NCI-H1092 treated with DMSO at 0.1 percent for 48 hours (cell line): ENCODE data around the gene HSD11B1L.
"Not testable (repeated sequence)": the region's sequence is repeated elsewhere in the genome, so short reads cannot be mapped to it uniquely, and the experiment has no call there.

Experiments
- DNase-seq: peaks from one replicate; lab custom pipeline; 2025; lab: John Stamatoyannopoulos, UW

The HSD11B1L gene

DNA sequence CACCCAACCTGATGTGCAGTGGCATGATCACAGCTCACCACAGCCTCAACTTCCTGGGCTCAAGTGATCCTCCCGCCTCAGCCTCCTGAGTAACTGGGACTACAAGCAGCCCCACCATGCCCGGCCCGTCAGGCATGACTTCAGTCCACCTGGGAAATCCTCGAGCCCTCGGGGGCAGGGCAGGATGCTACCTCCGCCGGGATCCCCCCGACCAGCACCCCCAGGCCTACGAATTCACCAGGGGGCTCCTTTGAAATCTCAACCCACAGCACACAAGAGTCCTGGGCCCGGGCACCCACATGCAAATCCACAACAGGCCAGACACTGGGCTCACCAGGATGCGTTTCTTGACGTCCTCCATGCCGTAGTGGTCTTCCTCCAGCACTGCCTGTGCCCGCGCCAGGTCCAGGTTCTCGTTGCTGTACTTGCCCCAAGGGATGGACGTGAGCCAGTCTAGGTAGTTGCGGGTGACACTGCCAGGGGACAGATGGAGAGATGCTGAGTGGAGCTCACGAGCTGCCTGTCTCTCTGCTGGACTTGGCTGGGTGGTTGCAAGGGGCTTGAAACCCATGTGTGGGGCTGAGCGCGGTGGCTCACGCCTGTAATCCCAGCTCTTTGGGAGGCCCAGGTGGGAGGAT lies 19.7 kb downstream of the HSD11B1L start:
- DNase-seq: no peak

DNA sequence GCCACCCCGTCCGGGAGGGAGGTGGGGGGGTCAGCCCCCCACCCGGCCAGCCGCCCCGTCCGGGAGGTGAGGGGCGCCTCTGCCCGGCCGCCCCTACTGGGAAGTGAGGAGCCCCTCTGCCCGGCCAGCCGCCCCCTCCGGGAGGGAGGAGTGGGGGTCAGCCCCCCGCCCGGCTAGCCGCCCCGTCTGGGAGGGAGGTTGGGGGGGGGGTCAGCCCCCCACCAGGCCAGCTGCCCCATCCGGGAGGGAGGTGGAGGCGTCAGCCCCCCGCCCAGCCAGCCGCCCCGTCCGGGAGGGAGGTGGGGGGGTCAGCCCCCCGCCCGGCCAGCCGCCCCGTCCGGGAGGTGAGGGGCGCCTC lies 21.2 kb downstream of the HSD11B1L start:
- DNase-seq: not testable (repeated sequence)

DNA sequence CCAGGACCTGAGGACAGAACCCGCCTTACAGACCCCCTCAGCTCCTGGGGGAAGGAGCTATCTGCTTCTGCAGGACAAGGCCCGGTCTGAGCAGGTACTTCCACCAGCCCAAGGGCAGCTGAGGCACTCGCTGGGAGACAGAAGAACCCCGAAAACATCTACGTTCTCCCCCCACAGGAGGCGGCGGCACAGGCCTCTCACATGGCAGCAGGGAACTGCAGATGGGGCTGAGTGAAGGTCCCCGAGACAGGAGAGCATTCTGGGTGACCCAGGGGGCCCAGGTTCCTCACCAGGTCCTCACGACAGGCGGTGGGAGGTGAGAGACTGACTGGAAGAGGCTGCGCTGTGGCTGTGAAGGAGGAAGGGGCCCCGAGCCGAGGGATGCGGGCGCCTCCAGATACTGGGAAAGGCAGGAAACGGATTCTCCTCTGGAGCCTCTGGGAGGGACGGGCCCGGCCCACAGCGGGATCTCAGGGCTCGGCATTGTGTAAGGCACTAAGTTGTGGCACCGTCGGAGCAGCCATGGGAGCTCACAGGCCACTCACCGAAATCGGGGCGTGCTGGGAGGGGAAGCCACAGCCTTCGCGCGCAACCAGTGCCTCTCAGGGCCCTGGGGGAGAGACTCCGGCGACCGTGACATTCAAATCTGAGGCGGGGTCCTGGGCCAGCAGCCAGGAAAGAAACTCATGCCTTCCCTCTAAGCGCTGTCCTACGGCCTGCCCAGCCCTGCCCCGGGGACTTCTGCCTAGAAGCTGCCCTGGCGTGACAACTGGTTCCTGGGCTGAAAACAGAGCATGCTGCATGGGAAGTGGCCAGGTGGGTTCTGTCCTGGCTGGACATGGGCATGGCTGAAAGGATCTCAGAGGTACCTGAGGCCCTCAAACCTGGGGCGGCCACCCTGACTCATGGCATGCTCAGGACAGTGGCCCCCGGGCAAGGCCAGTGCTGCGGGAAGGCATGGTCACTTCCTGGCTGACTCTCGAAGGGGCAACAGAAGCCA lies 23.3 kb downstream of the HSD11B1L start:
- DNase-seq: no peak

DNA sequence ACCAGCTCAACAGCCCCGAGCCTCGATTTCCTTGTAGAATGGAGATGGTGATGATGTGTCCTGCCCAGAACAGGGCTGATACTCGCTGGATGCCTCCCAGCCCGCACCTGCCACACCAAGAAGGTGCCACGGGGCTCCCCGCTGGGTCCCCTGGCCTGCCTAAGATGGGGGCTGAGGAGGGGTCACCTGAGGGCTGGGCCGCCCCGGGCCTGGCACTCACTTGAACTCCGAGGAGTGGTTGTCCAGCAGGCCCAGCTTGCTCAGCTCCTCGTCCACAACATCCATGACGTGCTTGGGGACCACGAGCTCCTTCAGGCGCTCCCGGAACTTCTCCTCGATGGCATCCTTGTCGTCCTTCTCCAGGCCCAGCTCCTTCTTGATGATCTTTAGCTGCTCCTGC lies 24.7 kb downstream of the HSD11B1L start:
- DNase-seq: no peak

DNA sequence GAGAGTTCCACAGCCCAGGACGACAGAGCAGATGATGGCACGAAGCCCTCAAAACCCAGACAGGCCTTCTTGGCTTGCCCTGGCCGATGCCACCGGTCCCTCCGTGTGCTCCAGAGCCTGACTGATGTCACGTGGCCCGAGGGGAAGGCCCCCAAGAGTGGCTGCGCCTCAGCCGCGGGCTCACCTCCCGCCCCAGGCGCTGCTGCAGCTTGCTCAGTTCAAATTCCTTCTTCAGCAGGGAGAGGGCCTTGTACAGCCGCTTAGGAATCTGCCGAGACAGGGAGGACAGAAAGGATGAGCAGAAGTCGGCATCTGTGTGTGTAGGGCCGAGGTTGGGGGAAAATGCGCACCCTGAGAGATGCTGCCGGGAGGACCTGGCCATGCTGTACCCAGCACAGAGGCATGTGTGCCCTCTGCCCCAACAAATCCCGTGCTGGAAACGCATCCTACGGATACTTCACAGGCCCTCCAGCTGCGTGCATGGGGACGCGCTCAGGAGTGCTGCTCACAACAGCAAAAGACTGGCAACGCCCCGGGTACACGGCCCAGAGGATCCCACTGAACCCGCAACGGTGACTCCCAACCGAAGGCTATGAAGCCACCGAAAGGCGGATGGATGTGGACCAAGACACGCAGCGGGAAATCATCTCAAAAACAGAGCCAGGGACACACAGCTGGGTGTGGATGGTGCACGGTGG lies 26.2 kb downstream of the HSD11B1L start:
- no peak for DNase-seq

DNA sequence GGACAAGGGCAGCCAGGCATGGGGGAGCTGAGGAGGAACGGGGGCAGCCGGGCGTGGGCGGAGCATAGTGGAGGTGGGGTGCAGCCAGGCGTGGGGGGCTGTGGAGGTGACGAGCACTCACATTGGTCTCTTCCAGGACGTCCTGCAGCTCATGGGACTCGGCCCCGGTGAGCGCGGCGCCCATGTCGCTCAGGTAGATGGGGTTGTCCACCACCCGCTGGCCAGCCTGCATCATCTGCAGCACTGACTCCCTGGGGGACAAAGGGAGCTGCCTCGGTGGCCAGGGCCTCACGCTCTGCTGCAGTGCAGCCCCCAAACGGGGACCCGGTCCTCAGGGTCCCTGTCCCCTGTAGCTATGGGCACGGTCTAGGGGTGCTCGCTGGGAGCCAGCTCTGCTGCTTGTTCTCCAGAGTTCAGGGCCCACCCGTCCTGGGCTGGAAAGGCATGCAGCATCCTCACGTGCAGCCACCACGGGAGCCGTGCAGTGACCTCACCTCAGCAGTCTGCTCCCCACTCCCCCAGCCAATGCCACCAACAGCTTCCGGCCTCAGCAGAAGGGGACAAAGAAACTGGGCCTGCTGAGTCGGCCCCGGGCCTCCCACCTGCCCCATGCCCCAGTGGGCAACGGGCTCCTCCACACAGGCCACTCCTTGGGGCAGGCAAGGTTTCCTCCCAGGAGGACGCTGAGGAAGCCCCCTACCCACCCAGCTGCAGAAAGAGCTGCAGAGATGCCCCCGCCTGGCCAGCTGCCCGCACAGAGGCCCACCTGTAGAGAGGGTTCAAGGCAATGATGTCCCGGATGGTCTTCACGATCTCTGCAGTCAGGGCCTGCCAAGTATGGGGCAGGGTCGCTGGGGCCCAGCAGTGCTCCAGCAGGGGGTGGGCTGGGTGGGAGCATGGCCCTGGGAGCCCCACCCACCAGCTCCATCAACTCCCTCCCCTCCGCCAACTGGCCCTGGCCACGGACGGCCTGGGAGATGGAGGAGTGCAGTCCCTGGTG lies 27.0 kb downstream of the HSD11B1L start:
- DNase-seq: no peak

DNA sequence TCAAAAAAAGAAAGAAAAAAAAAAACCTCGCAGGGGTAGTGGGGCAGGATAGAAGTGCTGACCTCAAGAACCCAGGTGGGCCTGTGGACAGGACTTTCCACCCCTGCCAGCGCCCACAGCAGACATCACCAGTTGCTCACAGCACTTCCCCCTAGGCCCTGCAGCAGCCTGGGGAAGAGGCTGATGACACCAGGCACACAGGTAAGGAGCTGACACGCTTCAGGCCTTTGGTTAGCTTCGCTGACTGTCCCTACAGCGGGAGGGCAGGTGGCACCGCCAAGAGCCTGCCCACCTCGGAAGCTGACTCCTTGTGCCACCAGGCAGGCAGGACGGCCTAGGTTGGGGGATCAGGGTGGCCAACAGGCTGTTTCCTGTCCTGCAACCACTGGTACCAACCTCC lies 30.2 kb downstream of the HSD11B1L start:
- DNase-seq: no peak

DNA sequence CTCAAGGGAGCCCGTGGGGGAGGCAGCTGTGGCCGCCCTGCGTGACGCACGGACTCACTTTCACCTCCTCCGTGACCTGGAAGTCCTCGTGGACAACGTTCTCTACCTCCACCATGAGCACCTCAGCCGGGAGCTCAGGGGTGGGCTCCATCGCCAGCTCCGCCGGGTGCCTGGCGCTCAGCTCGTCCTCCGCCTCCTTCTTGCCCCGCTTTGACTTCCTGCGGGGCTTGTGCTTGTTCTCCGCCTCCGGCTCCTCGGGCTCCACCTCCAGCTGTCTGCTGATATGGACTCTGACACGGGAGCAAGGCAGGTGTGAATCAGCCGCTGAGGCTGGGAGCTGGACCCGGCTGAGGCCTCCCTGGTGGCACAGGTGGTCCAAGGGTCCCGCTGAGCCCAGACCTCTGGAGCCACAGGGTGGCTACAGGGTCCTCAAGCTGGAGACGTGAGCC lies 30.9 kb downstream of the HSD11B1L start:
- no peak for DNase-seq

DNA sequence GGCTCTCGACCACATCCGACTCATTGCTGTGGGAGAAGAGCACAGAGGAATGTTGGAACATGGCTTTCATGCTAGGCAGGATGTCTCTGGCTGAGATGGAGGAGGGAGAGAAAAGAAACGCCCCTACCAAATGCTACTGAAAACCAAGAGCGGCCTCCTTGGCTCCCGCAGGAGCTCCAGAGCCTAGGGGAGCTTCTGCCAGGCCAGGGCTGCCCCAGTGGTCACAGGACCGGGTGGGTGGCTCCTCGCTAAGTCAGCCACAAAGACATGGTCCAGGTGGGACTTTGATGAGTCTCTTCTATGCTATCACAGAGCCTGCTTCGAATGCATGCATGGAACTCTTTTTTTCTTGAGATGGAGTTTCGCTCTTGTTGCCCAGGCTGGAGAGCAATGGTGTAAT lies 32.4 kb downstream of the HSD11B1L start:
- DNase-seq: no peak

DNA sequence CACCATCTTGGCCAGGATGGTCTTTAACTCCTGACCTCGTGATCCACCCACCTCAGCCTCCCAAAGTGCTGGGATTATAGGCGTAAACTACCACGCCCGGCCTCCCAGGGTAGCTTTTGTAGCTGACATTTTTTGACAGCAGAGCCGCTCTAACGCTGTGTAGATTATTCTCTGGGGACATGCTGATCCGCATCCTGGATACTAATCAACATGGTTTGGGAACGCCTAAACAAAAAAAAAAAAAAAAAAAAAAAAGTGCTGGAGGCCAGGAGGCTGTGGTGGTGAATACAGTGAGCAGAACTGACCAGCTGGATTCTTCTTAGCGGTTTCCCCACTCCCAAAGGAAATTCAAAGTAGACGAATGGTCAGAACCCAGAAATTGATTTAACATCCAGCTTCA lies 34.0 kb downstream of the HSD11B1L start:
- DNase-seq: no peak

DNA sequence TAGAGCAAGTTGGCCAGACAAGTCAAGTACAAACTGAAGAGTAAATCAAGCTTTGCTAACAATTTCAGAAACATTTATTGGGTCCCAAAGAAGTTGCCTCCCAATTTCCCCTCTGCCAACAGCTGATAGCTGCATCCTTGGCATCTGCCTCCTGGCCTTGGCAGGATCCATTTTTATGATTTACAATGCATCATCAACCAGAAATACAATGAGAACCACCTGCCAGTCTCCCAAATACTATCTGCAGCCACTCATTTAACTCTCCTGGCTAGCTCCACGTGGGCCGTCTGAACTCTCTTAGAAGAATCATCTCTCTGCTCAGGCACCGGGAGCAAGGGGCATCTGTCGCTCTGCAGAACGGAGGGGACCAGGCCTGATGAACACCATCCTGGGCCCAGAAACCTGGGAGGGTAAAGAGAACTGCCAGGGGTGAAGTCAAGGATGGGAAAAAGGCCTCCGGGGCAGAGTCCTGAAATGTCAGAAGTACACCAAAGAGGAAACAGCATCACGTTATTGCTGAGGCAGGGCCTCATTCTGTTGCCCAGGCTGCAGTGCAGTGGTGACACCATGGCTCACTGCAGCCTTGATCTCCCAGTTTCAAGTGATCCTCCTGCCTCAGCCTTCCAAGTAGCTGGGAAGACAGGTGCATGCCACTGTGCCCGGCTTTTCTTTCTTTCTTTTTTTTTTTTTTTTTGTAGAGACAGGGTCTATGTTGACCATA lies 36.5 kb downstream of the HSD11B1L start:
- DNase-seq: no peak

DNA sequence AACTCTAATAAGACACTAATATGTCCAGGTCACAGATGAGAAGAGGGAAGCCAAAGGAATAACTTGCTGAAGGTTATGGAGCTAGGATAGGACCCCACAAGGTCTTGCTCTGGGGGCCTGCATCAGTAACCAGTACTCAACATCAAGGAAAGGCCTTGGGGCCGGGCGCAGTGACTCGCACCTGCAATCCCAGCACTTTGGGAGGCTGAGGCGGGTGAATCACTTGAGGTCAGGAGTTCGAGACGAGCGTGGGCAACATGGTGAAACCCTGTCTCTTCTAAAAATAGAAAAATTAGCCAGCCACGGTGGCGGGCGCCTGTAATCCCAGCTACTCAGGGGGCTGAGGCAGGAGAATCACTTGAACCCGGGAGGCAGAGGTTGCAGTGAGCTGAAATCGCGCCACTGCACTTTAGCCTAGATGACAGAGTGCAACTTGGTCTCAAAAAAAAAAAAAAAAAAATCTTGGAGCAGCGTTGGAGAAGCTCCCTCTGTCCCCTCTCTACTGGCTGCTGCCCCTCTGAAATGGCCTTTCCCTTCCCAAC lies 37.3 kb downstream of the HSD11B1L start:
- DNase-seq: no peak

DNA sequence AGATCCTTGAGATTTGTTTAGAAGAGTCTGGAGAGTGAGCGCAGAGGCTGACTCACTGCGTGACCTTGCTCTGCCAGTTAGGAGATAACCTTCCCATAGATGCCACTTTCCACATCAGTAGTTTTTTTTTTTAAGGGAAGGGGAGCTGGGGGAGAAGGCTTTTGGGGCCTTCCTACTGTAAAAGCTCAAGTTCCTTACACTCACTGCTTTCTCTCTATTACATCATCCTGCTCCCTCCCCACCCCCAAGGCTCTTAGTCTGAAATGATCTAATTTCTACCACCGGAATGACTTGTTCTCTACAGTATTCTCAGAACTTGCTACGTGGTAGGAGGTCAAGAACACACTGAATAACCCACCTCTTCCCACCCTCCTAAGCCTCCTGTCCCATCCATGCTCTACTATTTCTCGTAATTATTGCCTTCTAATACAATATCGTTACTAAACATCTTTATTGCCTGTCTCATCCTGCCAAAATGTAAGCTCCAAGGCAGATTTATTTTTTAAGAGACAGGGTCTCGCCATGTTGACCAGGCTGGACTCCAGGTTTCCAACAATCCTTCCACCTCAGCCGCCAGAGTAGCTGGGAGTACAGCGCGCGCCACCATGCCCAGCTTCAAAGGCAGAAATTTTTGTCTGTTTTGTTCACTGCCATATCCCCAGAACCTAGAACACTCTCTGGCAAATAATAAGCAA lies 37.9 kb downstream of the HSD11B1L start:
- no peak for DNase-seq

DNA sequence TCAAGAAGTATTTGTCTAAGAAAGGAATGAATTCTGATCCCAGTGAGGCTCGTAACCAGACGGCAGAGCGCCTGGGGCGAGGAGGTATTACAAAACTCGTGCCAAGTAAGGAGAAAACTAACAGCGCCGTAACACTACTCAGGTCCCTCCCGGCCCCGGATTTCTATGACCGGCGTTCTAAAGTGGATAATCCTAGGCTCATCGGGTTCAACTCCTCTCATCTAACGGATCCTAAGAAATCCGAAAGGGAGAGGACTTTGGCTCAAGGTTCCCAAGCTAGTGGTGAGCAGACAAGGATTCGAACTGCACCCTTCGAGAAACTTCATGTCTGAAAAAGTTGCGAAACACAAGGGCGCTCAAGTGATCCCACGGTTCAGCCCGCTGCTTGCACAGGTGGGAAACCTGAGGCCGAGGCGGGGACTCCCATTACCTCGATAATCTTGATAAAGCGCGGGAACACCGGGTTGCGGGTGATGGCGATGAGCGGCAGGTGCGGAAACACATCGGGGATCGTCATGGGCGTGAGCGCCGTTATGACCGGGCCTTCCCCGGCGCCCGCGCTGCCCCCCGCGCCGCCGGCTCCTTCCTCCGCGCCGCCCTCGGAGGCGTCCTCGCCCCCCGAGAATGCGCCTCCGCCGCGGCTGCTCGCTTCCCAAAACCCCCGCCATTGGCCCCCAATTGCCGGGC lies 38.6 kb downstream of the HSD11B1L start:
- no peak for DNase-seq

DNA sequence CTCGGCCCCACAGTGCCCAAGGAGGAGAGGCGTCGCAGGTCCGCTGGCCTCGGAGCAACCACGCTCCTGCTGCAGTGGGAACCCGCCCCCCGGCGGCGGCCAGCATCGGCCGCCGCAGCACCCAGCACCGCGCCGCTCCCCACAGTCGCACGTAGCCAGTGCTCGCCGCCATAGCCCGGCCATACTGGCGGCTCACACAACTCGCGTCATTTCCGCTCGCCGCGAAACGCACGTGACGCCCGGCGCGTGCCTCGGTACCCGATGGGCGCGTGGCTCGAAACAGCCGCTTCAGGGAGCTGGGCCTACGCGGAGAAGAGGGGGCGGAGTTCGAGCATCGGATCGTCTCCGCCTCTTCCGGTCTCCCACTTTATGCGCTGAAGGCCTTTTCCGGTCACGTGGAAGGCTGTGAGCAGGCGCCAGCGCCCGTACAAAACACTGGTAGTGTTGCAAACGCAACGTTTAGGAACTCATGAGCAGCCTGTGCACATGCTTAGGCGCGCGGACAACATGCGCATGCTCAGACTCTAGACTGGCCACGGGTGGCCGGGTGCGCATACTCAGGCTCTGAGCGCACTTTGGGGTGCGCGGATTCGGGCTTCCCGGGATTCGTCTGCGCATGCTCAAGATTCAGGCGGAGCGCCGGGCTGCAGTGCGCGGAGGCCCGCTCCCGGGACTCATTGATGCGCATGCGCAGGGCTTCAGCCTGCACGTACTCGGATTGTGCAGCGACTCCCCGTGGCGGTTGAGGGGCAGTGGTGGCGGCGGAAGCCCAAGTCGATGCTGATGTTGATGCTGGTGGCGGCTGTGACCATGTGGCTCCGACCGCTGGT lies 39.3 kb downstream of the HSD11B1L start, which contains the start of the genes CATSPERD and LONP1:
TSS of gene CATSPERD (plus strand) at position 677 of the 830 bp plus-strand sequence. CDS start at position 778, 101 bp downstream.
TSS of gene LONP1 (minus strand) at position 186 of the 830 bp plus-strand sequence. CDS start at position 172, 14 bp downstream.
- peak; percentile 99 for DNase-seq

DNA sequence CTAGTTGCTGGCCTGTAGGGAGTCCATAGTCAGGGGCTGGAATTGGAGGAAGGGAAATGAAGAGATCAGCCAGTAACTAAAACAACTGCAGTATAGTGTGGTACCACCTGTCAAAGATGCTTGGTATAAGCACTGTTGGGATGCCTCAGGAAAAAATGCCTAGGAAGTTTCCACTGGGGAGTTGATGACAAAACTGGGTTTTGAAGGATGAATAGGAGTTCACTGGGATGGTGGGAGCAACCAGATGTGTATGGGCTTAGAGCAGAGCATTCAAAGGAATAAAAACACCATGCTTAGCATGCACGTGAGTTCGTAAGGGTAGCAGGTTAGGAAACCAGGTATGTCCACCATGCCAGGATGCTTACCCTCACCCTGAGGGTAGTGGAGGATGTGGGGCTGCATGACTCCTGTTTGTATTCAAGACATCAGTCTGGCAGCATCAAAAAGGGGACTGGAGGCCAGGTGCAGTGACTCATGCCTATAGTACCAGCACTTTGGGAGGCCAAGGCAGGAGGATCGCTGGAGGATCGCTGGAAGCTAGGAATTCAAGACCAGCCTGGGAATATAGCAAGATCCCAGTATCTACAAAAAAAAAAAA lies 46.7 kb downstream of the HSD11B1L start:
- DNase-seq: no peak

DNA sequence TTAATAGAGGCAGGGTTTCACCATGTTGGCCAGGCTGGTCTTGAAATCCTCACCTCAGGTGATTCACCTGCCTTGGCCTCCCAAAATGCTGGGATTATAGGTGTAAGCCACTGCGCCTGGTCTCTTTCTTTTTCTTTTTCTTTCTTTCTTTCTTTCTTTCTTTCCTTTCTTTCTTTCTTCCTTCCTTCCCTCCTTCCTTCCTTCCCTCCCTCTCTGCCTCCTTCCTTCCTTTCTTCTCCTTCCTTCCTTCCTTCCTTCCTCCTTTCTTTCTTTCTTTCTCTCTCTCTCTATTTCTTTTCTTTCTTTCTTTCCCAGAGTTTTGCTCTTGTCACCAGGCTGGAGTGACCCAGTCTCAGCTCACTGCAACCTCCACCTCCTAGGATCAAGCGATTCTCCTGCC lies 52.3 kb downstream of the HSD11B1L start:
- not testable (repeated sequence) for DNase-seq
